HepG2 (cell line): ENCODE results near the gene MAN1A1. TPM values are rescaled to one million over a fixed set of nuclear protein-coding genes. Genes with fewer than 3 reads are reported as not detected.

Experiments used
- ADNP ChIP-seq: sonication (generic); formaldehyde crosslinking; IDR thresholded peaks from 2 replicates; pipeline ENCODE4 v1.4.0; 2020; ENCODE audit warnings: missing genetic modification reagents
- AGO1 ChIP-seq: fragments of 200-400 bp; formaldehyde crosslinking; IDR thresholded peaks from 2 replicates; pipeline ENCODE4 v1.6.1; 2017; ENCODE audit warnings: mild to moderate bottlenecking, low read depth, low read length, moderate library complexity; ENCODE audit not compliant: poor library complexity, severe bottlenecking
- ATAD3A ChIP-seq: sonication (generic); formaldehyde crosslinking; IDR thresholded peaks from 2 replicates; pipeline ENCODE4 v1.4.0; 2020; ENCODE audit warnings: missing genetic modification reagents
- DMAP1 ChIP-seq: IDR thresholded peaks from 2 replicates; pipeline ENCODE4 v1.6.1; 2016
- DR1 ChIP-seq: sonication (generic); formaldehyde crosslinking; IDR thresholded peaks from 2 replicates; pipeline ENCODE4 v1.8.0; 2021; ENCODE audit warnings: mild to moderate bottlenecking, missing genetic modification reagents, inconsistent platforms
- DZIP1 ChIP-seq: sonication (generic); formaldehyde crosslinking; IDR thresholded peaks from 2 replicates; pipeline ENCODE4 v1.5.0; 2020; ENCODE audit warnings: mild to moderate bottlenecking, missing genetic modification reagents
- FOXA3 ChIP-seq: IDR thresholded peaks from 2 replicates; pipeline ENCODE4 v1.6.1; 2016; ENCODE audit warnings: missing genetic modification reagents, missing compliant biosample characterization
- HDAC6 ChIP-seq: fragments of 200-600 bp; sonication (generic); IDR thresholded peaks from 2 replicates; pipeline ENCODE4 v1.7.0; 2017; ENCODE audit warnings: mild to moderate bottlenecking, antibody characterized with exemption, low read length, low read depth
- HHEX ChIP-seq: IDR thresholded peaks from 2 replicates; pipeline ENCODE4 v1.6.1; 2016; ENCODE audit warnings: control low read depth
- KDM3A ChIP-seq: IDR thresholded peaks from 2 replicates; pipeline ENCODE4 v1.6.1; 2018; ENCODE audit warnings: low read depth, missing compliant biosample characterization
- KLF15 ChIP-seq: sonication (generic); formaldehyde crosslinking; IDR thresholded peaks from 2 replicates; pipeline ENCODE4 v1.8.1; 2023; ENCODE audit warnings: borderline replicate concordance, mild to moderate bottlenecking, inconsistent platforms, missing genetic modification reagents, mixed read lengths
- MZF1 ChIP-seq: sonication (generic); formaldehyde crosslinking; IDR thresholded peaks from 2 replicates; pipeline ENCODE4 v1.8.1; 2023; ENCODE audit warnings: mild to moderate bottlenecking, missing genetic modification reagents, borderline replicate concordance
- NR0B2 ChIP-seq: sonication (generic); formaldehyde crosslinking; IDR thresholded peaks from 2 replicates; pipeline ENCODE4 v1.4.0; 2020; ENCODE audit warnings: mild to moderate bottlenecking, missing genetic modification reagents
- NR2C2 ChIP-seq: sonication (generic); formaldehyde crosslinking; IDR thresholded peaks from 2 replicates; pipeline ENCODE4 v1.4.0; 2020; ENCODE audit warnings: missing genetic modification reagents, mild to moderate bottlenecking, moderate library complexity, borderline replicate concordance
- PHF8 ChIP-seq: sonication (generic); formaldehyde crosslinking; IDR thresholded peaks from 2 replicates; pipeline ENCODE4 v1.5.0; 2020; ENCODE audit warnings: missing genetic modification reagents
- TCF7 ChIP-seq: sonication (generic); IDR thresholded peaks from 2 replicates; pipeline ENCODE4 v1.6.1; 2016; ENCODE audit warnings: antibody characterized with exemption, low read depth
- ZBTB3 ChIP-seq: sonication (generic); formaldehyde crosslinking; IDR thresholded peaks from 2 replicates; pipeline ENCODE4 v1.4.0; 2020; ENCODE audit warnings: low read depth, mild to moderate bottlenecking, moderate library complexity, missing genetic modification reagents, borderline replicate concordance
- ZNF136 ChIP-seq: sonication (generic); formaldehyde crosslinking; IDR thresholded peaks from 2 replicates; pipeline ENCODE4 v1.8.1; 2022; ENCODE audit warnings: low read depth, mild to moderate bottlenecking, moderate library complexity, missing genetic modification reagents
- ZNF160 ChIP-seq: sonication (generic); formaldehyde crosslinking; IDR thresholded peaks from 2 replicates; pipeline ENCODE4 v1.8.0; 2022; ENCODE audit warnings: mild to moderate bottlenecking, inconsistent platforms, missing genetic modification reagents
- ZNF20 ChIP-seq: sonication (generic); formaldehyde crosslinking; IDR thresholded peaks from 2 replicates; pipeline ENCODE4 v1.4.0; 2020; ENCODE audit warnings: mild to moderate bottlenecking, moderate library complexity, missing genetic modification reagents
- ZNF235 ChIP-seq: sonication (generic); formaldehyde crosslinking; IDR thresholded peaks from 2 replicates; pipeline ENCODE4 v1.8.1; 2023; ENCODE audit warnings: mild to moderate bottlenecking, missing genetic modification reagents, borderline replicate concordance
- ZNF709 ChIP-seq: sonication (generic); formaldehyde crosslinking; IDR thresholded peaks from 2 replicates; pipeline ENCODE4 v1.5.0; 2020; ENCODE audit warnings: mild to moderate bottlenecking, missing genetic modification reagents
- ZNF781 ChIP-seq: sonication (generic); formaldehyde crosslinking; IDR thresholded peaks from 2 replicates; pipeline ENCODE4 v1.5.1; 2020; ENCODE audit warnings: borderline replicate concordance, mild to moderate bottlenecking, missing genetic modification reagents; ENCODE audit errors: not compliant biosample characterization
- ZSCAN12 ChIP-seq: sonication (generic); formaldehyde crosslinking; IDR thresholded peaks from 2 replicates; pipeline ENCODE4 v1.9.0; 2021; ENCODE audit warnings: mild to moderate bottlenecking, missing genetic modification reagents
- polyA plus RNA-seq, 8 experiments: library from polyadenylated mRNA; depleted of rRNA in 3 of 8; stranded (reverse) in 7 of 8; unstranded in 1 of 8; fragments of >200 nt; fragmentation: Illumina TruSeq in 4 of 8; extraction: Trizol in 4 of 8; gene quantifications; 2 replicates each; pipeline versions ENCODE4 v1.2.1 to v1.2.3, GENCODE V29; 2011 to 2016; ENCODE audit warnings: low read depth in 4 of 8, missing spikeins in 1 of 8, mixed read lengths in 1 of 8; ENCODE audit not compliant: insufficient read depth in 1 of 8
- total RNA-seq, 5 experiments: library from RNA; depleted of rRNA; stranded (reverse); fragments of >200 nt; fragmentation: Illumina TruSeq; extraction: Trizol; gene quantifications; 2 replicates each; pipeline ENCODE4 v1.2.3, GENCODE V29; 2016; ENCODE audit warnings: low read depth in 1 of 5
- TF ChIP-seq, protein P1 (sequence below): sonication (generic); formaldehyde crosslinking; IDR thresholded peaks from 2 replicates; pipeline ENCODE4 v1.5.0; 2020; ENCODE audit warnings: mild to moderate bottlenecking, low read depth, missing genetic modification reagents, borderline replicate concordance
- TF ChIP-seq, protein P2 (sequence below): sonication (generic); formaldehyde crosslinking; IDR thresholded peaks from 2 replicates; pipeline ENCODE4 v1.5.1; 2020; ENCODE audit warnings: mild to moderate bottlenecking, moderate library complexity, missing genetic modification reagents

The MAN1A1 gene
- total and polyA plus RNA-seq, 2 of the 13 experiments (the other 11 are each of a cell fraction or from before 2014, with no cell fraction given): 156 to 236 TPM

GRCh38 chr6:119348096-119348747, 1.3 kb downstream of the MAN1A1 start (continued):
- TF ChIP-seq KLF15 (CRISPR knock-in tag): no peak; the same call in 1 of the 2 replicates
- TF ChIP-seq ZSCAN12: 0 out of 2 replicates have a peak, but pooled peaks have one; percentile 76
- TF ChIP-seq MZF1 (CRISPR knock-in tag): no peak
- no peak for TF ChIP-seq FOXA3 (CRISPR knock-in tag)
- TF ChIP-seq, protein P1, sequence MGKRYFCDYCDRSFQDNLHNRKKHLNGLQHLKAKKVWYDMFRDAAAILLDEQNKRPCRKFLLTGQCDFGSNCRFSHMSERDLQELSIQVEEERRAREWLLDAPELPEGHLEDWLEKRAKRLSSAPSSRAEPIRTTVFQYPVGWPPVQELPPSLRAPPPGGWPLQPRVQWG (CRISPR knock-in tag): no peak
- TF ChIP-seq ZNF20: no peak
- TF ChIP-seq ZNF235: no peak
- TF ChIP-seq DR1: no peak; the same call in 1 of the 2 replicates
- peak; percentile 84 for TF ChIP-seq TCF7
- peak; percentile 59; the same call in 1 of the 2 replicates for TF ChIP-seq KDM3A (CRISPR knock-in tag)
- no peak for TF ChIP-seq ADNP (CRISPR knock-in tag)
- 0 out of 2 replicates have a peak, but pooled peaks have one; percentile 18 for TF ChIP-seq NR0B2 (CRISPR knock-in tag)
- TF ChIP-seq DZIP1 (CRISPR knock-in tag): no peak; the same call in 1 of the 2 replicates
- no peak for TF ChIP-seq ZBTB3 (CRISPR knock-in tag)
- TF ChIP-seq ZNF160 (CRISPR knock-in tag): no peak
- TF ChIP-seq HDAC6: no peak
- TF ChIP-seq ZNF136 (CRISPR knock-in tag): no peak
- TF ChIP-seq HHEX (CRISPR knock-in tag): no peak; the same call in 1 of the 2 replicates
- TF ChIP-seq DMAP1 (CRISPR knock-in tag): no peak
- TF ChIP-seq, protein P2, sequence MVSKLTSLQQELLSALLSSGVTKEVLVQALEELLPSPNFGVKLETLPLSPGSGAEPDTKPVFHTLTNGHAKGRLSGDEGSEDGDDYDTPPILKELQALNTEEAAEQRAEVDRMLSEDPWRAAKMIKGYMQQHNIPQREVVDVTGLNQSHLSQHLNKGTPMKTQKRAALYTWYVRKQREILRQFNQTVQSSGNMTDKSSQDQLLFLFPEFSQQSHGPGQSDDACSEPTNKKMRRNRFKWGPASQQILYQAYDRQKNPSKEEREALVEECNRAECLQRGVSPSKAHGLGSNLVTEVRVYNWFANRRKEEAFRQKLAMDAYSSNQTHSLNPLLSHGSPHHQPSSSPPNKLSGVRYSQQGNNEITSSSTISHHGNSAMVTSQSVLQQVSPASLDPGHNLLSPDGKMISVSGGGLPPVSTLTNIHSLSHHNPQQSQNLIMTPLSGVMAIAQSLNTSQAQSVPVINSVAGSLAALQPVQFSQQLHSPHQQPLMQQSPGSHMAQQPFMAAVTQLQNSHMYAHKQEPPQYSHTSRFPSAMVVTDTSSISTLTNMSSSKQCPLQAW (CRISPR knock-in tag): peak; percentile 57; the same call in 1 of the 2 replicates
- no peak for TF ChIP-seq ZNF709 (CRISPR knock-in tag)
- peak; percentile 24; the same call in 1 of the 2 replicates for TF ChIP-seq NR2C2 (CRISPR knock-in tag)
- peak; percentile 32 for TF ChIP-seq AGO1
- TF ChIP-seq ATAD3A: no peak
- peak; percentile 62; the same call in 1 of the 2 replicates for TF ChIP-seq PHF8 (CRISPR knock-in tag)
- TF ChIP-seq ZNF781 (CRISPR knock-in tag): no peak
